Natural killer cell treated with Interleukin-12 subunit alpha and Interleukin-12 subunit beta and Interleukin-15 and Interleukin-18, amount 100 ng/mL, for 72 hours (primary cell): Measurements from ENCODE around the gene JADE2. TPM values are rescaled to one million over a fixed set of nuclear protein-coding genes. Genes with fewer than 3 reads are reported as not detected.
"Not testable (repeated sequence)": the region's sequence is repeated elsewhere in the genome, so short reads cannot be mapped to it uniquely, and the experiment has no call there.

Experiments used
- ATAC-seq, 2 donors: fragments of 150-1000 bp; cut with Tn5 transposase in 1 of 2; sonication (Bioruptor Pico), chemical (Tn5 transposase) in 1 of 2; 2 replicates each; pipeline ENCODE4 v1.10.0; 2021
- DNase-seq: peaks from one replicate; pipeline ENCODE4 v3.0.0; 2022; ENCODE audit warnings: low spot score
- H3K27ac Mint-ChIP-seq, 2 donors: 1 replicate in 1 of 2; 2 replicates in 1 of 2; pipeline ENCODE4 v1.8.0; 2022; ENCODE audit warnings: mixed read lengths in 2 of 2, mild to moderate bottlenecking in 1 of 2, moderate library complexity in 1 of 2
- H3K27me3 Mint-ChIP-seq, 2 donors: 1 replicate in 1 of 2; 2 replicates in 1 of 2; pipeline ENCODE4 v1.8.0; 2022; ENCODE audit warnings: mixed read lengths in 2 of 2
- H3K36me3 Mint-ChIP-seq: one replicate; pipeline ENCODE4 v1.8.0; 2022; ENCODE audit warnings: mixed read lengths
- H3K4me1 Mint-ChIP-seq, 2 donors: 1 replicate in 1 of 2; 2 replicates in 1 of 2; pipeline ENCODE4 v1.8.0; 2022; ENCODE audit warnings: low read depth in 2 of 2, mixed read lengths in 2 of 2, mild to moderate bottlenecking in 1 of 2
- H3K4me3 Mint-ChIP-seq: one replicate; pipeline ENCODE4 v1.8.0; 2022; ENCODE audit warnings: mixed read lengths
- H3K9me3 Mint-ChIP-seq: 2 replicates; pipeline ENCODE4 v1.8.0; 2022; ENCODE audit warnings: mixed read lengths
- total RNA-seq, 2 donors: library from RNA; stranded (reverse); gene quantifications; one replicate each; pipeline ENCODE4 v1.2.3, GENCODE V29; 2022

The JADE2 gene
- total RNA-seq, 2 donors from 2014 or later = 45.2 to 70.8 TPM

DNA sequence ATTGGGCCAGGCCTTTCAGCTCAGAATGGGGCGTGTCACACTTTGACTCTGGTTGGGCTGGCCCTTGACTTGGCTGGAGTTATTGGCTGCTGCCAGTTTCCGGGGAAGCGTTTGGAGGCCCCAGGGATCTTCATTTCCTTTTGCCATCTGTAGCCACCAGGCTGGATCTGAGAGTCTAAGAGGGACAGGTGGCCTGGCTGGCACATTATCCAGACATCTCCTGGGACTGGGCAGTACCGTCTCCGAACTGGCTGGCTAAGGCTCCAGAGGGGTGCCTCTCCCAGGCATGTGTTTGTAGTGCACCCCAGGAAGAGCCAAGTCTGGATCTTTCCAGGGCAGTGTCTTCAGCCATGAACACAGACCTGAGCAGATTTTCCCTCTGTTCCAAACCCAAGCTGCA is 9.7 kb upstream of the JADE2 start:
- Mint-ChIP-seq H3K4me1 (peaks cover 0 to 4% of the 10 kb centered on the region in 2 donors), H3K9me3 (no peaks in the 10 kb centered on the region), H3K36me3 (no peaks in the 10 kb centered on the region), H3K4me3 (no peak overlapping the region), H3K27ac (no peak overlapping the region), H3K27me3 (no peaks in the 10 kb centered on the region)
- ATAC-seq (no peak), DNase-seq (no peak)

DNA sequence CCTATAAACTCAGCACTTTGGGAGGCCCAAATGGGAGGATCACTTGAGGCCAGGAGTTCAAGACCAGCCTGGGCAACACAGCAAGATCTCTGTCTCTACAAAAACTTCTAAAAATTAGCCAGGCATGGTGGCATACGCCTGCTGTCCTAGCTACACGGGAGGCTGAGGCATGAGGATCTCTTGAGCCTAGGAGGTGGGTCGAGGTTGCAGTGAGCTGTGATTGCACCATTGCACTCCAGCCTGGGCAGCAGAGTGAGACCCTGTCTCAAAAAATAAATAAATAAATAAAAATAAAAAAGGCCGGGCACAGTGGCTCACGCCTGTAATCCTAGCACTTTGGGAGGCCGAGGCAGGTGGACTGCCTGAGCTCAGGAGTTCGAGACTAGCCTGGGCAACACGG is 8.5 kb upstream of the JADE2 start:
- not testable (repeated sequence) for H3K4me1 Mint-ChIP-seq, DNase-seq, H3K9me3 Mint-ChIP-seq, H3K27me3 Mint-ChIP-seq, ATAC-seq, H3K36me3 Mint-ChIP-seq, H3K4me3 Mint-ChIP-seq, H3K27ac Mint-ChIP-seq

DNA sequence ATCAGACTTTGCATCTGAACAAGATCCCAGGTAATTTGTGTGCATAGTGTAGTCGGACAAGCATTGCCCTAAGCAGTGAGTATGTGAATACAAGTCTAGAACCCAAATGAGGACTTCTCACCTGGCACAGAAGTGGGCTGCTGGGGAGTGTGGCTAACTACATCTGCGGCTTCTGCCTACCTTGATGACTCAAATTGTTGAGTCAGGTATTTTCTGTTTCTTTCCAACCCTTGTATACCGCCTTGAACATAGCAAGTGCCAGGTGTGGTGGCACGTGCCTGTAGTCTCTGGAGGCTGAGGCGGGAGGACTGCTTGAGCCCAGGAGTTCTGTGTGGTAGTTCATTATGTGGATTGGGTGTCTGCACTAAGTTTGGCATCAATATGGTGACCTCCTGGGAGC is 7.9 kb upstream of the JADE2 start:
- Mint-ChIP-seq H3K9me3 (no peaks in the 10 kb centered on the region), H3K27me3 (no peaks in the 10 kb centered on the region), H3K4me1 (no peaks in the 10 kb centered on the region), H3K27ac (no peak overlapping the region), H3K4me3 (no peak overlapping the region), H3K36me3 (no peaks in the 10 kb centered on the region)
- ATAC-seq = no peak
- DNase-seq = no peak

DNA sequence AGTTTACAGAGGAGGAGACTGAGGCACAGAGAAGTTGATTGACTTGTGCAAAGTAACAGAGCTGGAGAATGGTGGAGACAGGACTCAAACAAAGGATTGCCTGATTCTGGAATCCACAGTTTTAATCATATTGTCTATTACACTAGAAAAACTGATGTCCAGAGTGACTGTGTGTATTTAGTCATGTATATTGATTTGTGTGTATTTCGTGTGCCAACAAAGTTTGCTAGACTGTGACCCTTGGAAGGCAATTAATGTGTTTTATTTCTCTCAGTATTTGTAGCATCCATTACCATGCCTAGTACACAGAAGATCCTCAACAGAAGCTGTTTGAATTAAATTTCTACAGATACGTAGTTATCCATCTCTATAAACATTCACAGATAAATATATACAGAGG is 5.5 kb upstream of the JADE2 start:
- ATAC-seq = no peak
- Mint-ChIP-seq H3K27me3 (no peaks in the 10 kb centered on the region), H3K4me3 (no peak overlapping the region), H3K9me3 (no peaks in the 10 kb centered on the region), H3K4me1 (peaks cover 0 to 6% of the 10 kb centered on the region in 2 donors), H3K36me3 (no peaks in the 10 kb centered on the region), H3K27ac (no peak overlapping the region)
- DNase-seq = no peak

DNA sequence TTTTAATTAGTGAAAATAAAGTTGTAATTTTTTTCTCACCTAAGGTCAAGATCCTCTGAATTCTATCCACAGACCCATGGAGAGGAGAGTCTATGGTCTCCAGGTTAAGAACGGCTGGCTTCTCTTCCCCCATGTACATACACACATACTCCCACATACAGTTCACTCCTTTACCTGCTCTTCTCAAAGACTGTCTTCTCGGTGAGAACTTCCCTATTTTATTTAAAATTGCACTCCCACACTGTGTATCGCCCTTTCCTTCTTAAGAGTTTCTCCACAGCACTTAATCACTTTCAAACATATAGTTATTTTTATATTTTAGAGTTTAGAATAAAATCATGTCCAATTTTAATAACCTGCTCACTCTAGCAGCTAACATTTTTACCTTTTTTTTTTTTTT is 3.6 kb upstream of the JADE2 start:
- H3K9me3 Mint-ChIP-seq = no peaks in the 10 kb centered on the region
- H3K4me1 Mint-ChIP-seq = peaks cover 0 to 9% of the 10 kb centered on the region in 2 donors
- ATAC-seq (no peak), DNase-seq (no peak)
- H3K27ac Mint-ChIP-seq = no peak overlapping the region
- no peaks in the 10 kb centered on the region for H3K36me3 Mint-ChIP-seq
- H3K4me3 Mint-ChIP-seq = no peak overlapping the region
- no peaks in the 10 kb centered on the region for H3K27me3 Mint-ChIP-seq

DNA sequence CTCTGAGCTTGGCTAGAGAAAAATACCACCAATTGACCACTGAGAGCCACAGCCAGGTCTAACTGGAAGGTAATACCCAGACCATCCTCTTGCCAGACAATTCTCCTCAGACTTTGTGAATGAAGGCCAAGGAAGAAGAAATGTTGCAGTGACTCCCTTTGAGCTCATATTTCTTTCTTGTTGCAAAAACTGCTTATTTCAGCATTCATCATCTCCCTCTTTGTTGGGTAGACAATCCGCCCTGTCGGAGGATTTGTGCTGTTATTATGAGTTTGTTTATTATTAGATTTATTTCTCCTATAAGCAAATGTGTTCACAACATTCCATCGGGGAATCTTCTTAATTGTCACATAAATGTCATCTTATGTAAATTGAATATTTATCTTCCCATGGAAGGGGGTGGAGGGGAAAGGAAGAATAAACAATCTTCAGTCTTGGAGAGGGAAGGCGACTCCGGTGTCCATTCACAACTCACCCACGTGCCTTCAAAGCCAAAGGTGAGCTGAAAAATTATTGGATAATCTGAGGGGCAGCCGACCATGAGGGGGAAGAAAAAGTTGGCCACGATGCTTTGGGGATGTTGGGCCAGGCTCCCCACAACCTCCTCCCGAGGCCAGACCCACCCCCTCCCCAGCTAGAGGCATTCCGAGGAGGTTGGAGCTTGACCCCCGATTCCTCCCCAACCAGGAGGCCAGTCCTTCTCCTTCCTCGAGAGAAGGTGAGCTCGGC is 1.8 kb upstream of the JADE2 start:
- peak overlapping the region; percentile 66 to 73 for H3K27ac Mint-ChIP-seq
- peak; percentile 22 for DNase-seq
- no peaks in the 10 kb centered on the region for H3K27me3 Mint-ChIP-seq
- H3K4me1 Mint-ChIP-seq = peaks cover 6 to 14% of the 10 kb centered on the region in 2 donors
- H3K4me3 Mint-ChIP-seq = peak overlapping the region; percentile 98
- H3K9me3 Mint-ChIP-seq = no peaks in the 10 kb centered on the region
- H3K36me3 Mint-ChIP-seq = no peaks in the 10 kb centered on the region
- no peak for ATAC-seq

DNA sequence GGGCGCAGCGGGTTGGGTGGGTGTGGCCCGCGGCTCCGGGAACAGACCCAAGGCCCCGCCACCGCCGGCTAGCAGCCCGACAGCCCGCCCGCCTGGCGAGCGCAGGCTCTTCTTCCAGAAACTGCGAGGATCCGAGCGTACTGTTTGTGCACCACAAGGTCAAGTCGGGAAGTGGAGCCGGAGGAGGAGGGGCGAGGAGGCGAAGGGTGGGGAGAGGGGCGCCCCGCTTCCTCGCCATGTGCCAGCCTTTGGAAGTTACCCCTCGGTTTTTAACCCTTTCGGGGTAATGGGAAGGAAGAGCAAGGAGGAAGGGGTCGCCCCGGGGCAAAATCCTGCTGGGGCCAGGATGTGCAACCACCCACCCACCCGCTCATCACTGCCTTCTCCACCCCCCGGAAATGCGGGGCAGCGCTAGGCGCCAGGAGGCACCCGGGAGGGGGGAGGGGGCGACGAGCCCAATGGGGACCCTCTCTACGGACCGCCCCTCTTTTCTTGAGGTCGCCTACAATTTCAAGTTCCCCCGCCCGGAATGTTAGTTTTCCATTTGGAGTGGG is 1.1 kb upstream of the JADE2 start:
- Mint-ChIP-seq H3K27me3 (no peaks in the 10 kb centered on the region), H3K36me3 (no peaks in the 10 kb centered on the region), H3K4me3 (peak overlapping the region; percentile 98), H3K27ac (peak overlapping the region; percentile 79 to 87), H3K9me3 (no peaks in the 10 kb centered on the region), H3K4me1 (peaks cover 8 to 17% of the 10 kb centered on the region in 2 donors)
- DNase-seq (peak; percentile 70), ATAC-seq (no peak)

DNA sequence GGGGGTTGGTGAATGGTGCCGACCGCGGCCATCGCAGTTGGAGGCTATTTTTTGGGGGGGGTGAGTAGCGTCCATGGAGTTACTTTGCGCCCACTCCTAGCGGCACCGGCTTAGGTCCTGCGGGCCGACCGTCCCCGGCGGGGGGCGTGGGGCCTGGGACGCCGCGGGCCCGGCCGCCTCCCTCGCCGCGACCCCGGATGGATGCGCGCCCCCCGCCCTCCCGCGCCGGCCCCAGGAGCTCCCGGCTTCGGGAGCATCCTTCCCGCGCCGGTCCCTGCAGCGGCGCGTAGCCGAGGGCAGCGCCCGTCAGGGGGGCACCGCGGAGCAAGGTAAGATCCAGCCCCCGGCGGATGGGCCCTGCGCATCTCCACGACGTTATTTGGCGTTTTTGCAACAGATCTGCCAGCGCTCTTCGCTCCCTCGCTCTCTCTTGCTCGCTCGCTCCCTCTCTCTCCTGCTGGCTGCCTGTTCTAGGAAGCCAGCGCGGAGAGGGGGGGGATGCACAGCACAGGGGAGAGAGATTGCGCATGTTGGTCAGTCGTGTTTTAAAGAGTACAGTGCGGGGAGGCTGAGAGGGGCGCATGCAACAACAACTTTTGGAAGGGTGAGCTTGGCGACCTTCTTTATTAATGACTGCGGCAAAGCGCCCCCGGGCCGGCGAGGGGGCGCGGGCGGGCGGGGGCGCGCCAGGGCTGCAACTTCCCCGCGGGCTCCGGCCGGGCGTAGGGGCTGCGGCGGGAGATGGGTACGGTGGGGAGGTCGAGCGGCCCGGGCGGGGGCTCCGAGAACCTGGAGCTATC is 413 bp downstream of the JADE2 start:
- Mint-ChIP-seq H3K4me3 (peak overlapping the region; percentile 98), H3K36me3 (no peaks in the 10 kb centered on the region), H3K27ac (peak overlapping the region; percentile 79 to 87), H3K9me3 (no peaks in the 10 kb centered on the region), H3K27me3 (no peaks in the 10 kb centered on the region), H3K4me1 (peaks cover 16 to 28% of the 10 kb centered on the region in 2 donors)
- DNase-seq (peak; percentile 69), ATAC-seq (peak; percentile 32)

DNA sequence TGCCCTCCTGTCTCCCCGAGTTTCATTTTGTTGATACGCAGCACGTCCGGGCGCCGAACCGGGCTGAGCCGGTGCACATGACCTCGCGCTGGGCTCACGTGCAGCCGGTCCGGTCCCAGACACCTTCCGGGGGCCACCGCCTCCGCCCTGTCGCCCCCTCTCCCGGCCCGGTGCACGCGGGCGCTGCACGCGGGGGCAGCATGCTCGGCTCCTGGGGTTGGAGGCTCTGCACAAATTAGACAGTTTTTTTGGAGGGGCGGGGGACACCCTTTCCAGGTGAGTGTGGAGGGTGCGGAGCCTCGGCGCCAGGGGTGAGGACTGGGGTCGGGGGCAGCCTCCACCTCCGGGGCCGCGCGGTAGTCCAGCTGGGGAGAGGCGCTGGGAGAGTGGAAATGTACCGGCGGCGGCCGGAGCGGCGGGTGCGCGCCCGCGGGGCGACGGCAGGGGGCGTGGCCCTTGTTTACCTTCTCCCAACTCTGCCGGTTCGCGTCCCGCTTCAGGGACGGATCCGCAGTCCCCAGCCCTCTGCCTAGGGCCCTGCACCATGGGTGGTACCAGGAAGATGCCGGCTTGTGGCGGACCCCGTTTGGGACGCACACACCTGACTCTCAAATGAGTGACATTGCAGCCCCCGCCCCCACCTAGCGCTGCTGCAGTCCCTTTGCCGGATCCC is 1.1 kb downstream of the JADE2 start:
- Mint-ChIP-seq H3K27me3 (no peaks in the 10 kb centered on the region), H3K36me3 (no peaks in the 10 kb centered on the region), H3K4me3 (peak overlapping the region; percentile 98), H3K27ac (peak overlapping the region; percentile 79 to 87), H3K4me1 (peaks cover 19 to 31% of the 10 kb centered on the region in 2 donors), H3K9me3 (no peaks in the 10 kb centered on the region)
- ATAC-seq (peak; percentile 46 to 62), DNase-seq (peak; percentile 86)

DNA sequence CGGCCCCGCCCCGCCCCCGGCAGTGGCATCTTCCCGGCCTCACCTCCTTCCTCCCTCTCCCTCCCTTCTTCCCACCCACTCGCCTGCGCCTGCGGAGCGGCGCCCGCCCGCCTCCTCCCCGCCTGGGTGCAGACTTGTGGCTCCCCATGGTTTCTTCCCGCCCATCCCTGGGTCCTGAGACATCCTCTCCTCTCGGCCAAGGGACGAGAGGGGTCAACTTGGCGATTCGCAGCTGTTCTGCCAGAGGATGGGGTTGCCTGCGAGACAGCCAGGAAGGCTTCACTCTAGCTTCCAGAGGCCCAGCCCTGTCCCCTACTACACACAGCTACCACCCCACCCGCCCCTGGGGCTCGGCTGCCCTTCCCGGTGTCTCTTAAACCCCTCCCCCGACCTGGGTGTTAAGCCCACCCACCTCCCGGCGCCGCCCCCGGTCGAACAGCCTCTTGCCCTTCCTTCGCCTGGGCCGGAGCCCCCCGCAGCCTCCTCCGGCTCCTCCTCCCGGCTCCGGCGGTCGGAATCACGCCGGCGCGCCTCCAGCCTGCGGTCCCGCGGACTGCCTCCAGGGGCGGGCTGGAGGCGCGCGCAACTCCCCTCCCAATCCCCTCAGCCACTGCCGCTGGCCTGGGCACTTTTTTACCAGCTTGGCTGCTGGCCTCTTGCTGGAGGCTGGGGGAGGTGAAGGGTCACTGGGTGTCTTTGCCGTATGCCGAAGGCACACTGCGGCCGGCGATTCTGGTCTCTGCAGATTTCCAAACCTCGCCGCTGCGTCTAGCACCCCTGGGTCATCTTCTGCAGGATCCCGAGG is 1.9 kb downstream of the JADE2 start:
- peaks cover 25 to 37% of the 10 kb centered on the region in 2 donors for H3K4me1 Mint-ChIP-seq
- peak overlapping the region; percentile 44 to 66 for H3K27ac Mint-ChIP-seq
- H3K9me3 Mint-ChIP-seq = no peaks in the 10 kb centered on the region
- no peaks in the 10 kb centered on the region for H3K27me3 Mint-ChIP-seq
- DNase-seq (peak; percentile 88), ATAC-seq (peak; percentile 73 to 83)
- peak overlapping the region; percentile 98 for H3K4me3 Mint-ChIP-seq
- H3K36me3 Mint-ChIP-seq = no peaks in the 10 kb centered on the region

DNA sequence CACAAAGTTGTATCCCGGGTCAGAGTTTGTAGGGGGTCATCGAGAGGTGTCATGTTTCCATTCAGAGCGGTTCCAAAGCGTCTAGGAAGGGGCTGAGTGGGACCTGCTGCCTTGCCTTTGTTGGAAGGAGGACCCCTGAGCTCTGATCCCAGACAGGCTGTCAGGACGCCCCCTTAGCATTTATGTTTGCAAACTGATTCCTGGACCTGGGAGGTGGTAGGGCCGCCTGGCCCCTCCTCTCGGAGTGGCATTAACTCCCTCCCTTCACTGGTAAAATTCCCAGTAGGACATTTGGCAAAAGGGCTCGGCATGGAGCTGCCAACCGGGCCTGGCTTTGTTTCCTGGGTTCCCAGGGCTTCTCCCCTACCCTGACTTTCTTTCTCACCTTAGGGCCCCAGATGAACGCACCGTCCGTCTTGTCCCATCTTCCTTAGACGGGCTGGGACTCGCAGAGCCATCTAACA is 2.5 kb downstream of the JADE2 start:
- ATAC-seq (no peak), DNase-seq (no peak)
- no peaks in the 10 kb centered on the region for H3K27me3 Mint-ChIP-seq
- peaks cover 26 to 39% of the 10 kb centered on the region in 2 donors for H3K4me1 Mint-ChIP-seq
- H3K27ac Mint-ChIP-seq = peak overlapping the region; percentile 44 to 66
- no peaks in the 10 kb centered on the region for H3K36me3 Mint-ChIP-seq
- H3K4me3 Mint-ChIP-seq = peak overlapping the region; percentile 98
- H3K9me3 Mint-ChIP-seq = no peaks in the 10 kb centered on the region

DNA sequence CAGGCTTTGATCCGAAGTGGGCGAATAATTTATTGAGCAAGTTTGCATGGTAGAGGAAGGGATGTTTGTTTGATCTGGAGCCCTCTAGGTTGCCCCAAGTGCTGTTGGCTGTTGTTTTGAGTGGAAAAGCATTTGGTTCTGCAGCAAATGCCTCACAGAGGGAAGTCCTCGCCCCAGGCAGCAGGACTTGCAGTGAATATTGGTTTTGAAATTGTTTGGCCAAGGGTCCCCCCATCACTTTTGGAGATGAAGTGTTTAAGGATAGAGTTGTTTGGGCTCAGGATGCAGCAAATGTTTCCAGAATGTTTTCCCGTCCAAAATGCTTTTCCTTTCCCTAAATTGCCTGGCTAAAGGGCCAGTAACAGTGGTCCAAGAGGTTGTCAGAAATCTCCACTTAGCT is 3.1 kb downstream of the JADE2 start:
- H3K27me3 Mint-ChIP-seq = no peaks in the 10 kb centered on the region
- DNase-seq (no peak), ATAC-seq (no peak)
- H3K9me3 Mint-ChIP-seq = no peaks in the 10 kb centered on the region
- H3K4me1 Mint-ChIP-seq = peaks cover 26 to 40% of the 10 kb centered on the region in 2 donors
- H3K4me3 Mint-ChIP-seq = peak overlapping the region; percentile 98
- no peaks in the 10 kb centered on the region for H3K36me3 Mint-ChIP-seq
- H3K27ac Mint-ChIP-seq = peak overlapping the region; percentile 44 to 66

DNA sequence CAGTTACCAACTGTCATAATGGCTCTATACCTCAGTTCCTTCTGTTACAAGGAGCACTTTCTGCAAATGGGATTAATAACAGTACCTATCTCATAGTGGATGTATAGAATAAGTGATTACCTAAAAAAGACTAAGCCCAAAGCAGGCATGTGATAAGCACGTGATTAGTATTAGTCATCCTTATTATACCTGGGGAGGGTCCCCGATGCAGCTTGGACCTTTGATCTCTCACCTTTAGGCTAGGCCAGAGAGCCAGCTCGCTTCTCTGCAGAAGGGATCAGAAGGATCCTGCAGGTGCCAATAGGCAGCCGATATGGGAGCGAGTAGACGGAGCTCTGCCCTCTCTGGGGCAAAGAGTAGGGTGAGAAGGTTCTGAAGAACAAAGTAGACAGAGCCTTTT is 4.0 kb downstream of the JADE2 start:
- no peak overlapping the region for H3K4me3 Mint-ChIP-seq
- H3K4me1 Mint-ChIP-seq = peaks cover 33 to 41% of the 10 kb centered on the region in 2 donors
- ATAC-seq = no peak

More for the DNA sequence above, 4.0 kb downstream of the JADE2 start:
- Mint-ChIP-seq H3K36me3 (no peaks in the 10 kb centered on the region), H3K27me3 (no peaks in the 10 kb centered on the region), H3K27ac (peak overlapping the region in 1 of 2 donors; percentile 79), H3K9me3 (no peaks in the 10 kb centered on the region)
- no peak for DNase-seq
